Activated CD8-positive, alpha-beta memory T cell treated with anti-CD3 and anti-CD28 coated beads for 4 hours (primary cell): ENCODE measurements around the gene TFDP1.
"Not testable (repeated sequence)": the region's sequence is repeated elsewhere in the genome, so short reads cannot be mapped to it uniquely, and the experiment has no call there.

Experiments used
- DNase-seq, 2 donors: peaks; one replicate each; pipeline ENCODE4 v3.0.0-alpha.2; 2020; ENCODE audit warnings: low read depth in 2 of 2

The TFDP1 gene

GRCh38 chr13:113550453-113550852, 34.1 kb upstream of the TFDP1 start:
- no peak for DNase-seq

GRCh38 chr13:113551081-113552000, 33.2 kb upstream of the TFDP1 start:
- DNase-seq = no peak

GRCh38 chr13:113552079-113552478, 32.5 kb upstream of the TFDP1 start:
- no peak for DNase-seq

- no peak for DNase-seq
Observed at GRCh38 chr13:113552786-113553434, 31.6 kb upstream of the TFDP1 start.

GRCh38 chr13:113553511-113554332, 30.8 kb upstream of the TFDP1 start:
- no peak for DNase-seq

- DNase-seq = no peak
Observed at GRCh38 chr13:113554333-113554700, 30.2 kb upstream of the TFDP1 start.

GRCh38 chr13:113555141-113555540, 29.4 kb upstream of the TFDP1 start:
- no peak for DNase-seq

GRCh38 chr13:113557013-113557412, 27.5 kb upstream of the TFDP1 start:
- DNase-seq = no peak

GRCh38 chr13:113558461-113558860, 26.1 kb upstream of the TFDP1 start:
- DNase-seq = no peak

- DNase-seq = no peak
Observed at GRCh38 chr13:113559061-113559460, 25.5 kb upstream of the TFDP1 start.

- DNase-seq = no peak
Observed at GRCh38 chr13:113559901-113560644, 24.5 kb upstream of the TFDP1 start.

- no peak for DNase-seq
Observed at GRCh38 chr13:113560645-113561416, 23.7 kb upstream of the TFDP1 start.

- DNase-seq = no peak
Observed at GRCh38 chr13:113561417-113562084, 23.0 kb upstream of the TFDP1 start.

GRCh38 chr13:113562085-113562749, 22.3 kb upstream of the TFDP1 start:
- peak in 1 of 2 donors; percentile 17 for DNase-seq

GRCh38 chr13:113562844-113563243, 21.7 kb upstream of the TFDP1 start:
- no peak for DNase-seq

GRCh38 chr13:113563511-113563910, 21.0 kb upstream of the TFDP1 start:
- not testable (repeated sequence) for DNase-seq

- DNase-seq = no peak
Observed at GRCh38 chr13:113564331-113565023, 20.1 kb upstream of the TFDP1 start.

- no peak for DNase-seq
Observed at GRCh38 chr13:113565526-113566226, 18.9 kb upstream of the TFDP1 start.

- no peak for DNase-seq
Observed at GRCh38 chr13:113566227-113566561, 18.4 kb upstream of the TFDP1 start.
